Subcutaneous abdominal adipose tissue (tissue), 5 donors: ENCODE measurements around the gene DMD.

Experiments
- H3K27ac ChIP-seq: one replicate; pipeline ENCODE4 v1.7.0; 2013; ENCODE audit warnings: low read depth, mild to moderate bottlenecking, inconsistent platforms, low read length, moderate library complexity
- H3K27me3 ChIP-seq, 5 donors: one replicate each; pipeline ENCODE4 v1.7.0; 2013; ENCODE audit warnings: low read length in 5 of 5, inconsistent platforms in 1 of 5; ENCODE audit not compliant: control insufficient read depth in 5 of 5, insufficient read depth in 4 of 5
- H3K36me3 ChIP-seq, 5 donors: one replicate each; pipeline ENCODE4 v1.7.0; 2013; ENCODE audit warnings: low read length in 5 of 5; ENCODE audit not compliant: control insufficient read depth in 5 of 5, insufficient read depth in 5 of 5
- H3K4me1 ChIP-seq, 5 donors: one replicate each; pipeline ENCODE4 v1.7.0; 2013; ENCODE audit warnings: low read length in 5 of 5, mild to moderate bottlenecking in 3 of 5, moderate library complexity in 1 of 5; ENCODE audit not compliant: control insufficient read depth in 5 of 5, insufficient read depth in 5 of 5
- H3K4me3 ChIP-seq, 5 donors: one replicate each; pipeline ENCODE4 v1.7.0; 2013; ENCODE audit warnings: low read length in 5 of 5, low read depth in 1 of 5
- H3K9ac ChIP-seq, 5 donors: one replicate each; pipeline ENCODE4 v1.7.0; 2013; ENCODE audit warnings: low read length in 5 of 5, mild to moderate bottlenecking in 4 of 5, moderate library complexity in 3 of 5
- H3K9me3 ChIP-seq, 5 donors: one replicate each; pipeline ENCODE4 v1.7.0; 2013; ENCODE audit warnings: low read length in 5 of 5; ENCODE audit not compliant: control insufficient read depth in 5 of 5
- donor health status: healthy.
- donor health status: healthy.
- donor health status: healthy.
- donor health status: healthy.
- donor health status: healthy.

Gene DMD

DNA sequence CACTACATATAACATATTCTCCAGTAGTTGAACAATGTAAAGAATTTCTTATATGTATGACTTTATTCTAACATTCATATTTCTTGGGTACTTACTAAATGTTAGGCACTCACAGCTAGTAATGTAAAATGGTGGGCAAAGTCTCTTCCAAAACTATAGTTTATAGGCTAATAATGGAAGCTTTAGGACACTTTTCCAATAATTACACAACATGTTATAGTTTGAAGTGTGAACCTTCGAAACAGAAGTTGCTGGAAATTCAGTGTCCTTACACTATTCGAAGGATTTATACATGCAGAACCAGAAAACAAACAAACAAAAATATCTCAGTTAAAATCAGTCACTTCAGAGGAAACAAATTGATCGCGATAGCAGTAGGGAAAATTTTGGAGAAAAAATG lies 212.6 kb downstream of the DMD start:
- Histone ChIP-seq H3K9ac (no peak overlapping the region), H3K27me3 (no peaks in the 10 kb centered on the region), H3K4me1 (no peaks in the 10 kb centered on the region), H3K36me3 (no peaks in the 10 kb centered on the region), H3K9me3 (no peaks in the 10 kb centered on the region), H3K4me3 (no peak overlapping the region), H3K27ac (no peak overlapping the region)

DNA sequence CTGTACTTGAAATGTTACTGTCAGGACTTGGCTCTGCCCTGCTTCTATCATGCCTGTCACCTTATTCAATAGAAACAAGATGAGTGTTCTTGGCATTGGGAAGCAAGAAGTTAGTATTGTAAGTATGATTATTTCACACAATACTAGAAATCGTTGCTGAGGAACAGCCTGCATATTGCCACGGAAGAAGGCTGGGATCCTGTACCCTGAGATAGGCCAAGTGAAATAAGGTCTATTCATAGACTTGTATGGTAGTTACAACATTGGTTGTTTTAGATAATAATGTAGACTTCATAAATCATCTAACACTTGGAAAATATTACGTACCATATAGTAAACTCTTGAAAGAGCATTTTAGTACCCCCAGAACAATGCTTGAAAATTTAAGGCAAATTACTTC lies 215.9 kb downstream of the DMD start:
- Histone ChIP-seq H3K9me3 (no peaks in the 10 kb centered on the region), H3K27ac (no peak overlapping the region), H3K27me3 (no peaks in the 10 kb centered on the region), H3K4me1 (no peaks in the 10 kb centered on the region), H3K9ac (no peak overlapping the region), H3K4me3 (no peak overlapping the region), H3K36me3 (no peaks in the 10 kb centered on the region)

- no peaks in the 10 kb centered on the region for H3K9me3 ChIP-seq
- peaks cover 0 to 2% (median 0%) of the 10 kb centered on the region in 5 donors for H3K27me3 ChIP-seq
- no peak overlapping the region for H3K4me3 ChIP-seq
- peaks cover 0 to 17% (median 3%) of the 10 kb centered on the region in 5 donors for H3K4me1 ChIP-seq
- H3K9ac ChIP-seq, result no peak overlapping the region
- no peaks in the 10 kb centered on the region for H3K36me3 ChIP-seq
- no peak overlapping the region for H3K27ac ChIP-seq
Observed at GRCh38 chrX:32987142-32987541, 224.2 kb downstream of the DMD start.

GRCh38 chrX:32985544-32985943 lies 225.8 kb downstream of the DMD start:
- Histone ChIP-seq H3K4me3 (no peak overlapping the region), H3K36me3 (no peaks in the 10 kb centered on the region), H3K9me3 (no peaks in the 10 kb centered on the region), H3K27ac (no peak overlapping the region), H3K27me3 (peaks cover 0 to 2% (median 0%) of the 10 kb centered on the region in 5 donors), H3K9ac (no peak overlapping the region), H3K4me1 (peaks cover 0 to 17% (median 3%) of the 10 kb centered on the region in 5 donors)

GRCh38 chrX:32966821-32967355 lies 244.5 kb downstream of the DMD start:
- H3K27ac ChIP-seq, result no peak overlapping the region
- H3K4me3 ChIP-seq, result no peak overlapping the region
- H3K9ac ChIP-seq, result no peak overlapping the region
- no peaks in the 10 kb centered on the region for H3K9me3 ChIP-seq
- H3K27me3 ChIP-seq, result no peaks in the 10 kb centered on the region
- H3K36me3 ChIP-seq, result no peaks in the 10 kb centered on the region
- no peaks in the 10 kb centered on the region for H3K4me1 ChIP-seq

DNA sequence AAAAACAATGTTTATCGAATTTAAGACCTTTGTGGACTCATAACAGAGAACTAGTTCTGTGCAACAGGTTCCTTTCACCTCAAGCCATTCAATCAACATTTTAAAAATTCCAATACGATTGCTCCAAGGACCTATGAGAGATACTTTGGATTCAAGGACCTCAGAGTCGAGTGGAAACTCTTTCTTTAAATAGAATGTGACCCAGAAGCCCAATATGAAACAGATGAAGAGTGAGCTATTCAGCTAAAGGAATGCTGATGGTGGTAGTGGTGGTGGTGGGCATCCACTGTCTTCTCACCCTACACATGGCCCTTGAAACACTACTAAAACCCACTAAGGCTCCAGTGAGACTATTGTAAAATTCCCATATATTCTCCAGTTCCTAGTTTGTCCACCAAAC lies 257.2 kb downstream of the DMD start:
- Histone ChIP-seq H3K27me3 (no peaks in the 10 kb centered on the region), H3K4me3 (no peak overlapping the region), H3K27ac (no peak overlapping the region), H3K9me3 (no peaks in the 10 kb centered on the region), H3K36me3 (no peaks in the 10 kb centered on the region), H3K4me1 (no peaks in the 10 kb centered on the region), H3K9ac (no peak overlapping the region)

DNA sequence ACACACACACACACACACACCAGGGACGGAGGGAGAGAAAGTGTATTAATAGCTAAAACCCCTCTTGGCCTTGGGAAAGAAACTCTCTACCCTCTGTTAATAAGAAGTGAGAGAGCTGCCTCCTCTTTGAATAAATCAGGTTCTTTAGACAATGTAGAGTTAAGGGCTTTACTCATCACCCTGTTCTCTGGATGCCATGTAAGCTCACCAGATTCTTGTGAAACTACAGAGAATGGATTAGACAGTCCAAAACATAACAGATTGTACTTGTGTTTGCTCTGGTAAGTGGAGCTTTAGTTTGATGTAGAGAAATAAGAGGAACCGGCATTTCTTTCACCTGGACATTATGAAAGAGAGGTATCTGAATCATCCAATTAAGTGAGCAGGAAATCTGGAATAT lies 263.2 kb downstream of the DMD start:
- no peaks in the 10 kb centered on the region for H3K27me3 ChIP-seq
- H3K4me1 ChIP-seq, result no peaks in the 10 kb centered on the region
- H3K36me3 ChIP-seq, result no peaks in the 10 kb centered on the region
- H3K9ac ChIP-seq, result no peak overlapping the region
- H3K4me3 ChIP-seq, result no peak overlapping the region
- H3K27ac ChIP-seq, result no peak overlapping the region
- H3K9me3 ChIP-seq, result no peaks in the 10 kb centered on the region

DNA sequence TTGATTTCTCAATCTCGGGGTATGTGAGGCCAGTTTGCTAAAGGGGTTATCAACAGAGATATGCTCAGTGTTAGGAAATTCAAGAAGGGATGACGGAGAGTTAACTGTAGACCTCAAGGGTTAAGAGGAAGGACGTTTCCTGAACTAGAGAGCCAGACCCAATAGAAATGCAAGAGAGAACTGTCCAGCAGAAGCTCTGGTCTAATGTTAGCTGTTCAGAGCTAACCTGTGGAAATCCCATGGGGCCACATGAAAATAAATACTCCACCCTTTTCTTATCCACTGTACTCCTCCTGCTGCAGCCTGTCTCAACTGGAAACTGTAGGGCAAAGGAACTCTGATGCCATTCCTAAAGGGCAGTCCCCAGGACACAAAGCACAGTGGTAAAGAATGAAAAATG lies 274.3 kb downstream of the DMD start:
- Histone ChIP-seq H3K4me3 (no peak overlapping the region), H3K9ac (no peak overlapping the region), H3K36me3 (no peaks in the 10 kb centered on the region), H3K9me3 (no peaks in the 10 kb centered on the region), H3K27me3 (no peaks in the 10 kb centered on the region), H3K4me1 (no peaks in the 10 kb centered on the region), H3K27ac (no peak overlapping the region)

GRCh38 chrX:32933548-32933947 lies 277.8 kb downstream of the DMD start:
- Histone ChIP-seq H3K4me1 (no peaks in the 10 kb centered on the region), H3K9me3 (no peaks in the 10 kb centered on the region), H3K9ac (no peak overlapping the region), H3K27ac (no peak overlapping the region), H3K4me3 (no peak overlapping the region), H3K36me3 (peaks cover 0 to 3% (median 0%) of the 10 kb centered on the region in 5 donors), H3K27me3 (no peaks in the 10 kb centered on the region)

- Histone ChIP-seq H3K36me3 (peaks cover 0 to 3% (median 0%) of the 10 kb centered on the region in 5 donors), H3K27ac (no peak overlapping the region), H3K9ac (no peak overlapping the region), H3K4me1 (no peaks in the 10 kb centered on the region), H3K27me3 (no peaks in the 10 kb centered on the region), H3K4me3 (no peak overlapping the region), H3K9me3 (no peaks in the 10 kb centered on the region)
Observed at GRCh38 chrX:32929040-32929439, 282.3 kb downstream of the DMD start.

GRCh38 chrX:32896088-32896487 lies 315.3 kb downstream of the DMD start:
- Histone ChIP-seq H3K36me3 (no peaks in the 10 kb centered on the region), H3K4me3 (no peak overlapping the region), H3K9ac (no peak overlapping the region), H3K27ac (no peak overlapping the region), H3K4me1 (no peaks in the 10 kb centered on the region), H3K27me3 (no peaks in the 10 kb centered on the region), H3K9me3 (no peaks in the 10 kb centered on the region)
